Hepatocyte (in vitro differentiated cells): ENCODE data around the gene HS2ST1. TPM values are rescaled to one million over a fixed set of nuclear protein-coding genes. Genes with fewer than 3 reads are reported as not detected.

Source experiments
- DNase-seq: peaks from one replicate; pipeline ENCODE4 v3.0.0-alpha.2; 2016; ENCODE audit warnings: low spot score
- H2AFZ ChIP-seq: fragments of 200-600 bp; sonication (generic); 2 replicates; pipeline ENCODE4 v1.6.0; 2016; ENCODE audit warnings: antibody characterized with exemption, mild to moderate bottlenecking
- H3K27ac ChIP-seq: fragments of 200-600 bp; sonication (generic); 2 replicates; pipeline ENCODE4 v1.5.1; 2016; ENCODE audit warnings: mild to moderate bottlenecking
- H3K27me3 ChIP-seq: fragments of 200-600 bp; sonication (generic); 2 replicates; pipeline ENCODE4 v1.6.1; 2016
- H3K36me3 ChIP-seq: fragments of 200-600 bp; sonication (generic); replicated peaks from 2 replicates; pipeline ENCODE4 v1.5.1; 2016; ENCODE audit warnings: low read depth; ENCODE audit not compliant: insufficient read depth
- H3K4me1 ChIP-seq: fragments of 200-600 bp; sonication (generic); 2 replicates; pipeline ENCODE4 v1.5.1; 2016; ENCODE audit warnings: mild to moderate bottlenecking, moderate library complexity; ENCODE audit not compliant: insufficient read depth
- H3K4me2 ChIP-seq: fragments of 200-600 bp; sonication (generic); 2 replicates; pipeline ENCODE4 v1.6.0; 2016
- H3K4me3 ChIP-seq: fragments of 200-600 bp; sonication (generic); 2 replicates; pipeline ENCODE4 v1.5.1; 2016; ENCODE audit warnings: mild to moderate bottlenecking
- H3K79me2 ChIP-seq: fragments of 200-600 bp; sonication (generic); 2 replicates; pipeline ENCODE4 v1.6.0; 2017; ENCODE audit warnings: mild to moderate bottlenecking
- H3K9me2 ChIP-seq: fragments of 200-600 bp; sonication (generic); replicated peaks from 2 replicates; pipeline ENCODE4 v1.6.0; 2017; ENCODE audit warnings: mild to moderate bottlenecking; ENCODE audit not compliant: insufficient read depth
- H3K9me3 ChIP-seq: fragments of 200-600 bp; sonication (generic); 2 replicates; pipeline ENCODE4 v1.5.1; 2016; ENCODE audit warnings: low read depth, mild to moderate bottlenecking
- H4K20me1 ChIP-seq: fragments of 200-600 bp; sonication (generic); 2 replicates; pipeline ENCODE4 v1.6.0; 2016; ENCODE audit warnings: mild to moderate bottlenecking; ENCODE audit not compliant: insufficient read depth, poor library complexity, severe bottlenecking
- EZH2 ChIP-seq: fragments of 200-600 bp; sonication (generic); IDR thresholded peaks from 2 replicates; pipeline ENCODE4 v1.6.1; 2016; ENCODE audit warnings: antibody characterized with exemption, mild to moderate bottlenecking, borderline replicate concordance
- EZH2phosphoT487 ChIP-seq: fragments of 200-600 bp; sonication (generic); IDR thresholded peaks from one replicate; pipeline ENCODE4 v1.6.1; 2018; ENCODE audit warnings: antibody characterized with exemption, mild to moderate bottlenecking, low read depth, moderate library complexity; ENCODE audit not compliant: unreplicated experiment, severe bottlenecking
- WGBS: methylation state at CpG from one replicate; pipeline ENCODE4 v1.1.6; 2016; ENCODE audit warnings: low lambda C conversion rate; ENCODE audit errors: missing lambda C conversion rate; 5-methylcytosine and 5-hydroxymethylcytosine counted together
- polyA plus RNA-seq: library from polyadenylated mRNA; unstranded; fragments of >200 nt; fragmentation: Nextera tagmentation; extraction: Ambion mirVana; gene quantifications from 2 replicates; pipeline ENCODE4 v1.2.1, GENCODE V29; 2016
- total RNA-seq: library from RNA; depleted of rRNA; stranded (reverse); fragments of >200 nt; gene quantifications from 2 replicates; pipeline ENCODE4 v1.2.3, GENCODE V29; 2014
- TF ChIP-seq, protein P1 (sequence below): fragments of 200-600 bp; sonication (generic); IDR thresholded peaks from 2 replicates; pipeline ENCODE4 v1.5.1; 2016; ENCODE audit warnings: antibody characterized with exemption, mild to moderate bottlenecking; ENCODE audit not compliant: poor library complexity

HS2ST1 gene
- total and polyA plus RNA-seq, 2 experiments from 2014 or later = 19.1 to 42.3 TPM

DNA sequence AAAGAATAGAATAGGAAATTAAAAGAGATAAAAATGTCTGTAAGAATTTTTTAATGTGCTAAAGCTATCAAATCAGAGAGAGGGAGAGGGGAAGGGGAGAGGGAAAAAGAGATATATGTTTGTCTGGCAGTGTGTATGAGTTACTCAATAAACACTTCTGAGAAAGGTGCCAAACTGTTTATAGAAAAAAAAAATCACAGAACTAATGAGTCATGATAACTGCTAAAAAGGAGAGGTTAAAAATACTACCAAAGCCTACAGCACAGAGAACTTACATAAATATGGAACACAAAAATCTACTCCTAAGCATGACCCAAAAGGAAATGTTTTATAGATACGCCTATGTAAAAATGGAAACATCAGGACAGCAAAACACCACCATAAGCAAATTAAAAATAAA, 46.0 kb upstream of the HS2ST1 start:
- 100% methylated on average over 1 of the region's 1 CpG for WGBS
- Histone ChIP-seq H3K4me2 (no peak overlapping the region), H3K9me2 (no peaks in the 10 kb centered on the region), H3K4me1 (no peaks in the 10 kb centered on the region), H4K20me1 (peaks cover 3% of the 10 kb centered on the region), H3K27ac (no peak overlapping the region), H3K27me3 (no peaks in the 10 kb centered on the region), H3K79me2 (peaks cover 14% of the 10 kb centered on the region), H3K4me3 (no peak overlapping the region), H3K36me3 (no peaks in the 10 kb centered on the region), H3K9me3 (no peaks in the 10 kb centered on the region), H2AFZ (no peak overlapping the region)
- DNase-seq = no peak
- TF ChIP-seq, protein P1, sequence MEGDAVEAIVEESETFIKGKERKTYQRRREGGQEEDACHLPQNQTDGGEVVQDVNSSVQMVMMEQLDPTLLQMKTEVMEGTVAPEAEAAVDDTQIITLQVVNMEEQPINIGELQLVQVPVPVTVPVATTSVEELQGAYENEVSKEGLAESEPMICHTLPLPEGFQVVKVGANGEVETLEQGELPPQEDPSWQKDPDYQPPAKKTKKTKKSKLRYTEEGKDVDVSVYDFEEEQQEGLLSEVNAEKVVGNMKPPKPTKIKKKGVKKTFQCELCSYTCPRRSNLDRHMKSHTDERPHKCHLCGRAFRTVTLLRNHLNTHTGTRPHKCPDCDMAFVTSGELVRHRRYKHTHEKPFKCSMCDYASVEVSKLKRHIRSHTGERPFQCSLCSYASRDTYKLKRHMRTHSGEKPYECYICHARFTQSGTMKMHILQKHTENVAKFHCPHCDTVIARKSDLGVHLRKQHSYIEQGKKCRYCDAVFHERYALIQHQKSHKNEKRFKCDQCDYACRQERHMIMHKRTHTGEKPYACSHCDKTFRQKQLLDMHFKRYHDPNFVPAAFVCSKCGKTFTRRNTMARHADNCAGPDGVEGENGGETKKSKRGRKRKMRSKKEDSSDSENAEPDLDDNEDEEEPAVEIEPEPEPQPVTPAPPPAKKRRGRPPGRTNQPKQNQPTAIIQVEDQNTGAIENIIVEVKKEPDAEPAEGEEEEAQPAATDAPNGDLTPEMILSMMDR = no peak
- TF ChIP-seq EZH2phosphoT487 (no peak), EZH2 (no peak)

DNA sequence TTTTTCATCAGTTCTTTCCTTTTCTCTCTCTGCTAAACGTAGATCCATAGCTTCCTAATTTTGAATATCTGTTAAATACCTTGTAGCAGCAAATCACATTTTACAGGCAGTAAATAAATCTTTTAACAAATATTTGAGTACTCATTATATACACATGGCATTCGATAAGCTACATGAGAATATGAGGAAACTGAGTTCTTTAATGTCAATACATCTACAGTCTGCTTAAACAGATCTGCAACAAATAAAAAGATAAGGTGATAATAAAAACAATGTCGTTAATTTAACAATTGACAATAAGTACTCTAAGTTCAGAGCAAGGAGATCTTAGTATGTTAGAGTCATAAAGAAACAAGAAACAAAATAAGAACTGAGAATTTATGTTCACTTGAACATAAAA, 43.4 kb upstream of the HS2ST1 start:
- 84% methylated on average over 3 of the region's 3 CpGs for WGBS
- Histone ChIP-seq H3K36me3 (peaks cover under 1% of the 10 kb centered on the region), H3K79me2 (peaks cover 5% of the 10 kb centered on the region), H3K4me3 (no peak overlapping the region), H3K9me2 (no peaks in the 10 kb centered on the region), H2AFZ (no peak overlapping the region), H3K4me1 (no peaks in the 10 kb centered on the region), H4K20me1 (no peaks in the 10 kb centered on the region), H3K4me2 (no peak overlapping the region), H3K9me3 (no peaks in the 10 kb centered on the region), H3K27ac (no peak overlapping the region), H3K27me3 (no peaks in the 10 kb centered on the region)
- no peak for TF ChIP-seq EZH2
- no peak for DNase-seq

GRCh38 chr1:86872086-86872485, 42.3 kb upstream of the HS2ST1 start:
- Histone ChIP-seq H4K20me1 (no peaks in the 10 kb centered on the region), H3K9me2 (no peaks in the 10 kb centered on the region), H2AFZ (no peak overlapping the region), H3K4me2 (no peak overlapping the region), H3K36me3 (peaks cover 3% of the 10 kb centered on the region), H3K4me1 (no peaks in the 10 kb centered on the region), H3K27me3 (no peaks in the 10 kb centered on the region), H3K79me2 (peaks cover 6% of the 10 kb centered on the region), H3K4me3 (no peak overlapping the region), H3K27ac (no peak overlapping the region), H3K9me3 (no peaks in the 10 kb centered on the region)
- TF ChIP-seq, protein P1 = no peak
- no peak for TF ChIP-seq EZH2
- no peak for TF ChIP-seq EZH2phosphoT487
- 93% methylated on average over 8 of the region's 8 CpGs for WGBS
- no peak for DNase-seq

GRCh38 chr1:86875722-86876121, 38.7 kb upstream of the HS2ST1 start:
- Histone ChIP-seq H2AFZ (no peak overlapping the region), H3K4me1 (no peaks in the 10 kb centered on the region), H3K9me2 (no peaks in the 10 kb centered on the region), H4K20me1 (no peaks in the 10 kb centered on the region), H3K27me3 (no peaks in the 10 kb centered on the region), H3K4me3 (no peak overlapping the region), H3K4me2 (no peak overlapping the region), H3K79me2 (peaks cover 14% of the 10 kb centered on the region), H3K9me3 (no peaks in the 10 kb centered on the region), H3K36me3 (peaks cover 3% of the 10 kb centered on the region), H3K27ac (no peak overlapping the region)
- WGBS = 100% methylated on average over 1 of the region's 1 CpG
- DNase-seq = no peak
- TF ChIP-seq EZH2 (no peak), EZH2phosphoT487 (no peak)
- TF ChIP-seq, protein P1 = no peak
